Measurements from ENCODE around the gene PLCXD1. TPM values are rescaled to one million over a fixed set of nuclear protein-coding genes. Genes with fewer than 3 reads are reported as not detected.
A peak's percentile ranks its signal among the peaks of the same experiment; 100 is the strongest.

The PLCXD1 gene
- total RNA-seq, 4 donors from 2014 or later = 3.7 to 7.9 (median 6.3) TPM

DNA sequence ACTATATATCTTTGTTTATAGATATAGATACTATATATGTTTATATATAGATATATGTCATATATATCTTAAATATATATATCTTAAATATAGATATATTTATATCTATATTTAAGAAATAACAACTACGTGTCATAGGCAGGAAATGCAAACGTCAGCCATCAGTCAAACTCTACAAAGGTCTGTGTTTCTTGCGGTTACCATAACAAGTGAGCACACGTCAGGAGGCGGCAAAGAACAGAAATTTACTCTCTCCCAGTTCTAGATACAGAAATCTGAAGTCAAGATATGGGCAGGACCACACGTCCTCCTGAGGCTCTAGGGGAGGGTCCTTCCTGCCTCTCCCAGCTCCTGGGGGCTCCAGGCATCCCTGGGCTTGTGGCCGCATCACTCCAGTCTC is 6.5 kb downstream of the PLCXD1 start:
- intact Hi-C loops (cut with DNase I) = no loop called here
- 91 to 93% methylated on average over 7 of the region's 7 CpGs for WGBS, 2 donors
- H3K9me3 ChIP-seq = no peaks in the 10 kb centered on the region

DNA sequence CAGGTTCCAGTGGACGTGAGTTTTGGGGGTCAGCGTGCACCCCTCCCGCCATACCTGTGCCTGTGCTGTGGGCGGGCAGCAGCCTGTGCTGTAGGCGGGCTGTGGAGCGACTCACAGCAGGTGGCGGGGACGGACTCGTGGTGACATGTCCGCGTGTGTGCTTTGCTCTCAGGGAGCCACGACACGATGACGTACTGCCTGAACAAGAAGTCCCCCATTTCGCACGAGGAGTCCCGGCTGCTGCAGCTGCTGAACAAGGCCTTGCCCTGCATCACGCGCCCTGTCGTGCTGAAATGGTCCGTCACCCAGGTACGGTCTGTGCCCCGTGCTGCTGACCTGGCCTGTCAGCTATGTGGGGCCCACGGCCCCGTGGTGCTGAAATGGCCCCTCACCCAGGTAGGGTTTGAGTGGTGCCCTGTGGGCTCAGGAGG is 7.4 kb downstream of the PLCXD1 start:
- H3K27ac ChIP-seq = no peak overlapping the region
- intact Hi-C loops (cut with DNase I) = no loop called here
- no peak overlapping the region for H3K4me3 ChIP-seq (replicated peaks in 1 of 3)
- H3K9me3 ChIP-seq = no peaks in the 10 kb centered on the region
- no peak for DNase-seq
- H3K27me3 ChIP-seq = no peaks in the 10 kb centered on the region
- no peaks in the 10 kb centered on the region for H3K4me1 ChIP-seq
- 83 to 94% methylated on average over 6 to 22 of the region's 25 CpGs for WGBS, 2 donors
- H3K36me3 ChIP-seq = no peaks in the 10 kb centered on the region
- TF ChIP-seq POLR2A (IDR thresholded peaks at IDR 0.05) = no peak
- TF ChIP-seq, protein P1, sequence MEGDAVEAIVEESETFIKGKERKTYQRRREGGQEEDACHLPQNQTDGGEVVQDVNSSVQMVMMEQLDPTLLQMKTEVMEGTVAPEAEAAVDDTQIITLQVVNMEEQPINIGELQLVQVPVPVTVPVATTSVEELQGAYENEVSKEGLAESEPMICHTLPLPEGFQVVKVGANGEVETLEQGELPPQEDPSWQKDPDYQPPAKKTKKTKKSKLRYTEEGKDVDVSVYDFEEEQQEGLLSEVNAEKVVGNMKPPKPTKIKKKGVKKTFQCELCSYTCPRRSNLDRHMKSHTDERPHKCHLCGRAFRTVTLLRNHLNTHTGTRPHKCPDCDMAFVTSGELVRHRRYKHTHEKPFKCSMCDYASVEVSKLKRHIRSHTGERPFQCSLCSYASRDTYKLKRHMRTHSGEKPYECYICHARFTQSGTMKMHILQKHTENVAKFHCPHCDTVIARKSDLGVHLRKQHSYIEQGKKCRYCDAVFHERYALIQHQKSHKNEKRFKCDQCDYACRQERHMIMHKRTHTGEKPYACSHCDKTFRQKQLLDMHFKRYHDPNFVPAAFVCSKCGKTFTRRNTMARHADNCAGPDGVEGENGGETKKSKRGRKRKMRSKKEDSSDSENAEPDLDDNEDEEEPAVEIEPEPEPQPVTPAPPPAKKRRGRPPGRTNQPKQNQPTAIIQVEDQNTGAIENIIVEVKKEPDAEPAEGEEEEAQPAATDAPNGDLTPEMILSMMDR (IDR thresholded peaks at IDR 0.05) = no peak

More for the DNA sequence above, 6.5 kb downstream of the PLCXD1 start:
- Histone ChIP-seq H3K4me1 (no peaks in the 10 kb centered on the region), H3K27ac (no peak overlapping the region), H3K4me3 (replicated peaks in 1 of 3) (no peak overlapping the region), H3K27me3 (no peaks in the 10 kb centered on the region), H3K36me3 (no peaks in the 10 kb centered on the region)
- TF ChIP-seq, protein P1 (IDR thresholded peaks at IDR 0.05) = no peak
- no peak for TF ChIP-seq POLR2A (IDR thresholded peaks at IDR 0.05)
- DNase-seq = no peak

DNA sequence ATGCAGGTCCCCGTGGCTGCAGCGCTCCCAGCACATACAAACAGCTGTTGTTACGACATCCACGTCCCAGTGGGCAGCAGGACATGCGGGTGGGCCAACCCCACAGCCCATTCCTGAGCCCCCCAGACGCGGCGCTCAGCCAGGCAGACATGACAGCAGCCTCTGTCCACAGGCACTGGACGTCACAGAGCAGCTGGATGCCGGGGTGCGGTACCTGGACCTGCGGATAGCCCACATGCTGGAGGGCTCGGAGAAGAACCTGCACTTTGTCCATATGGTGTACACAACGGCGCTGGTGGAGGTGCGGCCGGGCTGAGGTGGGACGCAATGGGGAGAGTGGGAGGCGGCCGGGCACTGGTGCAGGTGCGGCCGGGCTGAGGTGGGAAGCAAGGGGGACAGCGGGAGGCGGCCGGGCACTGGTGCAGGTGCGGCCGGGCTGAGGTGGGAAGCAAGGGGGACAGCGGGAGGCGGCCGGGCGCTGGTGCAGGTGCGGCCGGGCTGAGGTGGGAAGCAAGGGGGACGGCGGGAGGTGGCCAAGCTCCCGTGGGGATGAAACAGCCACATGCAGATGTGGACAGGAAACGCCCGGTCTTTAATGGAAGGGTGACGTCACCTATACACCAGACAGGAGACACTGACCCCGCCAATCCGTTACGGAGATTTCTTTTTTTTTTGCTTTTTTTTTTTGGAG is 9.4 kb downstream of the PLCXD1 start:
- TF ChIP-seq, protein P1 (IDR thresholded peaks at IDR 0.05) = no peak
- TF ChIP-seq POLR2A (IDR thresholded peaks at IDR 0.05) = no peak
- Histone ChIP-seq H3K36me3 (no peaks in the 10 kb centered on the region), H3K27ac (no peak overlapping the region), H3K9me3 (no peaks in the 10 kb centered on the region), H3K4me1 (no peaks in the 10 kb centered on the region), H3K27me3 (no peaks in the 10 kb centered on the region), H3K4me3 (replicated peaks in 1 of 3) (no peak overlapping the region)
- 94 to 96% methylated on average over 34 to 38 of the region's 42 CpGs for WGBS, 2 donors
- DNase-seq = peak in 1 of 2 donors; percentile 1
- intact Hi-C loops (cut with DNase I) = no loop called here

DNA sequence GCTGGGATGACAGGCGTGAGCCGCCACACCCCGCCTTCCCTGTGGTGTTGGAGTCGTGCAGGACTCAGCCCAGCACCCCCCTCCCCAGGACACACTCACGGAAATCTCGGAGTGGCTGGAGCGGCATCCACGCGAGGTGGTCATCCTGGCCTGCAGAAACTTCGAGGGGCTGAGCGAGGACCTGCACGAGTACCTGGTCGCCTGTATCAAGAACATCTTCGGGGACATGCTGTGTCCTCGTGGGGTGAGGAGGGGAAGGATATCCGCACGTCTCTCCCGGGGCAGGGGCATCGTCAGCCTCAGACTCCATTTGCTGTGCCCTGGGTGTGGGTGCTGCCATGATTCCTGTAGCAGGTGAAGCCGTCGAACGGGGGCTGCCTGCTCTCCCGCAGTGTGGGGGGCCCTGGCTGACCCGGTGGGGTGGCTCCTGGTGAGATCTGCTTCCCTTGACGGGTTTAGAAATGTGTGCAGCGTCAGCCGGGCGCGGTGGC is 10.3 kb downstream of the PLCXD1 start:
- Histone ChIP-seq H3K4me3 (replicated peaks in 1 of 3) (no peak overlapping the region), H3K27me3 (no peaks in the 10 kb centered on the region), H3K36me3 (no peaks in the 10 kb centered on the region), H3K9me3 (no peaks in the 10 kb centered on the region), H3K4me1 (no peaks in the 10 kb centered on the region), H3K27ac (no peak overlapping the region)
- 98 to 100% methylated on average over 21 to 29 of the region's 29 CpGs for WGBS, 2 donors
- DNase-seq = peak in 1 of 2 donors; percentile 1
- TF ChIP-seq, protein P1 (IDR thresholded peaks at IDR 0.05) = no peak
- TF ChIP-seq POLR2A (IDR thresholded peaks at IDR 0.05) = no peak
- intact Hi-C loops (cut with DNase I) = no loop called here

All from thyroid gland (tissue), 4 donors.